B cell (primary cell): ENCODE results near the gene PRPF19. TPM values are rescaled to one million over a fixed set of nuclear protein-coding genes. Genes with fewer than 3 reads are reported as not detected.

ENCODE experiments used
- ATAC-seq: fragments of 200-7000 bp; cut with Tn5 transposase; one replicate; pipeline ENCODE4 v1.10.0; 2021; ENCODE audit warnings: low read depth, mild to moderate bottlenecking, moderate number of reproducible peaks, moderate library complexity
- CTCF ChIA-PET: fragments of 350-600 bp; sonication (Branson Sonifier 250); formaldehyde crosslinking; loops from one replicate; lab custom pipeline; 2021; ENCODE audit warnings: antibody characterized with exemption, inconsistent platforms; lab: Charles Lee
- POLR2A ChIA-PET: fragments of 350-600 bp; sonication (Branson Sonifier 250); formaldehyde crosslinking; loops from one replicate; lab custom pipeline; 2021; ENCODE audit warnings: antibody characterized with exemption; lab: Charles Lee
- DNase-seq: peaks from one replicate; pipeline ENCODE4 v3.0.0; 2013
- H2AFZ ChIP-seq: 2 replicates; pipeline ENCODE4 v1.6.1; 2012; ENCODE audit warnings: mild to moderate bottlenecking, low read depth, low read length; ENCODE audit not compliant: insufficient read depth, poor library complexity, severe bottlenecking
- H3K27ac ChIP-seq, 2 donors: 1 replicate in 1 of 2; 2 replicates in 1 of 2; pipeline ENCODE4 v1.5.1; 2012 to 2013; ENCODE audit warnings: low read length in 2 of 2, mild to moderate bottlenecking in 2 of 2, moderate library complexity in 1 of 2
- H3K27me3 ChIP-seq, 4 experiments: fragments of 200-600 bp in 1 of 4; sonication (generic) in 1 of 4; replicated peaks in 1 of 4; 1 replicate in 2 of 4; 2 replicates in 2 of 4; pipeline versions ENCODE4 v1.6.1 to v1.7.0; 2013 to 2016; ENCODE audit warnings: low read length in 3 of 4, mild to moderate bottlenecking in 2 of 4, mixed read lengths in 1 of 4, moderate library complexity in 1 of 4; ENCODE audit not compliant: insufficient read depth in 4 of 4, control insufficient read depth in 3 of 4; ENCODE audit errors: control extremely low read depth in 1 of 4
- H3K36me3 ChIP-seq, 2 experiments: replicated peaks in 1 of 2; 1 replicate in 1 of 2; 2 replicates in 1 of 2; pipeline versions ENCODE4 v1.6.1 to v1.7.1; 2013; ENCODE audit warnings: low read length in 1 of 2; ENCODE audit not compliant: insufficient read depth in 2 of 2, control insufficient read depth in 1 of 2; ENCODE audit errors: control extremely low read depth in 1 of 2, extremely low read depth in 1 of 2
- H3K4me1 ChIP-seq, 2 donors: fragments of 200-600 bp in 1 of 2; sonication (generic) in 1 of 2; 1 replicate in 1 of 2; 2 replicates in 1 of 2; pipeline versions ENCODE4 v1.5.1 to v1.6.1; 2013 to 2017; ENCODE audit warnings: low read length in 2 of 2; ENCODE audit not compliant: control insufficient read depth in 2 of 2, insufficient read depth in 2 of 2
- H3K4me2 ChIP-seq: replicated peaks from 2 replicates; pipeline ENCODE3; 2012; ENCODE audit warnings: mild to moderate bottlenecking, low read depth, low read length; ENCODE audit not compliant: poor library complexity, severe bottlenecking
- H3K4me3 ChIP-seq, 5 experiments: fragments of 200-600 bp in 1 of 5; sonication (generic) in 1 of 5; 1 replicate in 3 of 5; 2 replicates in 2 of 5; pipeline versions ENCODE4 v1.5.1 to v1.7.0; 2011 to 2016; ENCODE audit warnings: low read length in 4 of 5, mild to moderate bottlenecking in 4 of 5, low read depth in 2 of 5, control low read depth in 1 of 5, moderate library complexity in 1 of 5; ENCODE audit not compliant: insufficient read depth in 1 of 5; ENCODE audit errors: control extremely low read depth in 1 of 5, extremely low read depth in 1 of 5
- H3K79me2 ChIP-seq: fragments of 200-600 bp; sonication (generic); one replicate; pipeline ENCODE4 v1.6.0; 2016; ENCODE audit warnings: low read length; ENCODE audit not compliant: control insufficient read depth, insufficient read depth
- H3K9ac ChIP-seq: fragments of 200-600 bp; sonication (generic); 2 replicates; pipeline ENCODE4 v1.6.1; 2017; ENCODE audit warnings: mild to moderate bottlenecking, low read length, moderate library complexity
- H3K9me3 ChIP-seq, 3 donors: one replicate each; pipeline versions ENCODE4 v1.6.1 to v1.7.1; 2013; ENCODE audit warnings: low read length in 2 of 3; ENCODE audit not compliant: control insufficient read depth in 2 of 3, insufficient read depth in 1 of 3; ENCODE audit errors: control extremely low read depth in 1 of 3
- H4K20me1 ChIP-seq: 2 replicates; pipeline ENCODE4 v1.6.0; 2012; ENCODE audit warnings: mild to moderate bottlenecking, low read length; ENCODE audit not compliant: insufficient read depth, control insufficient read depth, poor library complexity, severe bottlenecking
- H3K27ac Mint-ChIP-seq: one replicate; pipeline ENCODE4 v1.8.0; 2021; ENCODE audit warnings: mixed read lengths
- H3K27me3 Mint-ChIP-seq: one replicate; pipeline ENCODE4 v1.8.0; 2021; ENCODE audit warnings: mixed read lengths
- H3K4me1 Mint-ChIP-seq: one replicate; pipeline ENCODE4 v1.8.0; 2021; ENCODE audit warnings: mixed read lengths
- H3K4me3 Mint-ChIP-seq: one replicate; pipeline ENCODE4 v1.8.0; 2021; ENCODE audit warnings: mixed read lengths
- H3K9me3 Mint-ChIP-seq: one replicate; pipeline ENCODE4 v1.8.0; 2022; ENCODE audit warnings: mixed read lengths; ENCODE audit not compliant: insufficient read depth
- CTCF ChIP-seq: fragments of 200-600 bp; IDR thresholded peaks from one replicate; pipeline ENCODE4 v1.8.0; 2022; ENCODE audit warnings: antibody characterized with exemption, mild to moderate bottlenecking
- EZH2 ChIP-seq: IDR thresholded peaks from 2 replicates; pipeline ENCODE4 v1.6.1; 2012; ENCODE audit warnings: borderline replicate concordance, low read depth, mild to moderate bottlenecking, moderate library complexity, low read length; ENCODE audit not compliant: insufficient read depth, poor library complexity, severe bottlenecking
- whole genome bisulfite sequencing: methylation state at CpG from one replicate; pipeline ENCODE4 v1.1.5; 2013; ENCODE audit warnings: missing lambda C conversion rate; ENCODE audit not compliant: insufficient coverage; 5-methylcytosine and 5-hydroxymethylcytosine counted together
- intact Hi-C: fragments of 100-400 bp; cut with micrococcal nuclease; formaldehyde crosslinking; loops from one replicate; pipeline ENCODE4 v1.10.0; 2022
- polyA plus RNA-seq: library from polyadenylated mRNA; depleted of rRNA; stranded (reverse); fragments of >200 nt; gene quantifications from 2 replicates; pipeline ENCODE4 v1.2.3, GENCODE V29; 2012
- total RNA-seq, 2 donors: library from RNA; stranded (reverse); fragments of 120-200 nt in 1 of 2; gene quantifications; 1 replicate in 1 of 2; 2 replicates in 1 of 2; pipeline versions ENCODE4 v1.2.3 to v1.2.4, GENCODE V29; 2013 to 2022

Gene PRPF19
- total and polyA plus RNA-seq, 2 donors (not counting 1 experiment from before 2014, with no cell fraction given) = 41.8 to 89.9 TPM

GRCh38 chr11:60934124-60934789 lies 27.9 kb upstream of the PRPF19 start:
- Histone ChIP-seq H3K79me2 (no peaks in the 10 kb centered on the region), H3K4me2 (no peak overlapping the region), H3K9me3 (no peaks in the 10 kb centered on the region), H3K36me3 (peaks cover 0 to 13% of the 10 kb centered on the region in 2 experiments), H3K4me3 (no peak overlapping the region), H3K4me1 (peaks cover 26 to 44% of the 10 kb centered on the region in 2 donors), H4K20me1 (peaks cover 2% of the 10 kb centered on the region), H3K27me3 (no peaks in the 10 kb centered on the region), H3K9ac (no peak overlapping the region), H2AFZ (no peak overlapping the region), H3K27ac (no peak overlapping the region)
- no peak for TF ChIP-seq EZH2
- TF ChIP-seq CTCF = no peak
- no peaks in the 10 kb centered on the region for H3K9me3 Mint-ChIP-seq
- H3K27me3 Mint-ChIP-seq = no peaks in the 10 kb centered on the region
- H3K4me3 Mint-ChIP-seq = no peak overlapping the region
- H3K4me1 Mint-ChIP-seq = peaks cover 46% of the 10 kb centered on the region
- intact Hi-C loops = no loop called here
- WGBS = 91% methylated on average over 56 of the region's 57 CpGs
- ChIA-PET CTCF (interaction anchor here (1.2 to 5.7 kb wide), 3 partner anchors 12 to 36 kb away, joined by 4 to 55 read pairs (median 10); partner anchors contain the start of gene TMEM109), POLR2A (interaction anchor here (11.4 kb wide), 1 partner anchor 17 kb away, joined by 96 read pairs; the partner anchor contains the start of gene TMEM109)
- no peak for DNase-seq
- peak overlapping the region; percentile 87 for H3K27ac Mint-ChIP-seq
- ATAC-seq = no peak

DNA sequence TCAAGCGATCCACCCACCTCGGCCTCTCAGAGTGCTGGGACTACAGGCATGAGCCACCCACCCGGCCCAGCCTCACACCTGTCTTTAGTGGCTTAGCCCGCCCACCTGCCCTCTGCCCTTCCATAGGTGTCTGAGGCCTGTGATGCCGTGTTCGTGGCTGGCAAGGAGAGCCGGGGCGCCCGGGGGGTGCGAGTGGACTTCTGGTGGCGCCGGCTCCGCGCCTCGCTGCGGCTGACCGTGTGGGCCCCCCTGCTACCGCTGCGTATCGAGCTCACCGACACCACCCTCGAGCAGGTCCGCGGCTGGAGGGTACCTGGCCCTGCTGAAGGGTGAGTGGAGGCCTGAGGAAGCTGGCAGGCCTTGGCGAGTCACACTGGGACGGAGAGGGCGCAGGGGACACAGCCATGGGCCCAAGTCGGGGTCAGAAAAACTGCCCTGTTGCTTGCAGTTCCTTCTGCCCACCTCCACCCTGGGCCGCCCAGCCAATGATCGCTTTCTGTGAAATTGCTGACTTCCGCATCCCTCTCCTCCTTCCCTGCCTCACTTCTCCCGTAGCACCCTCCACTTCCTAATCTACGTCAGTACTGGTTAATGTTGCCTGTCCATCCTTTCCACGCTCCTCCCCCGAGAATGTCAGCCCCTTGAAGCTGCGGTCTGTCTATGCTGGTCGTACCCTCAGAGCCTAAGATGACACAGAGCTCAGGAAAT lies 27.2 kb upstream of the PRPF19 start:
- Mint-ChIP-seq H3K27me3 (no peaks in the 10 kb centered on the region), H3K27ac (peak overlapping the region; percentile 91)

More for the DNA sequence above, 27.2 kb upstream of the PRPF19 start:
- Histone ChIP-seq H3K4me3 (no peak overlapping the region), H3K9me3 (no peaks in the 10 kb centered on the region), H2AFZ (no peak overlapping the region), H4K20me1 (no peaks in the 10 kb centered on the region), H3K27ac (peak overlapping the region in 1 of 2 donors; percentile 7), H3K27me3 (no peaks in the 10 kb centered on the region), H3K79me2 (no peaks in the 10 kb centered on the region), H3K4me1 (peaks cover 26 to 44% of the 10 kb centered on the region in 2 donors), H3K4me2 (no peak overlapping the region), H3K36me3 (peaks cover 0 to 8% of the 10 kb centered on the region in 2 experiments), H3K9ac (no peak overlapping the region)
- H3K9me3 Mint-ChIP-seq = no peaks in the 10 kb centered on the region
- POLR2A ChIA-PET = interaction anchor here (2.2 to 11.4 kb wide), 2 partner anchors 17 to 19 kb away, joined by 14 to 96 read pairs; partner anchors contain the start of genes SLC15A3 and TMEM109
- CTCF ChIA-PET = interaction anchor here (2.9 to 5.7 kb wide), 3 partner anchors 12 to 33 kb away, joined by 10 to 55 read pairs (median 12); partner anchors contain the start of gene TMEM109
- no peak for ATAC-seq
- intact Hi-C loops = no loop called here
- 91% methylated on average over 34 of the region's 37 CpGs for WGBS
- no peak for TF ChIP-seq EZH2
- no peak for TF ChIP-seq CTCF
- H3K4me3 Mint-ChIP-seq = no peak overlapping the region
- H3K4me1 Mint-ChIP-seq = peaks cover 46% of the 10 kb centered on the region
- DNase-seq = no peak
